ENCODE measurements around the gene CHRNA1.

The CHRNA1 gene

GRCh38 chr2:174764280-174765255, at the start of gene CHRNA1:
Gene CHRNA1 (minus strand): TSS chr2:174764472. CDS start chr2:174764394, 78 bp downstream.
- no peak for DNase-seq (ENCODE audit: low read depth)
- no peak for TF ChIP-seq CTCF (IDR thresholded peaks at IDR 0.05; ENCODE audit: low read depth, low read length, missing control alignments)
- no peak within 1 kb of the TSS for H3K4me3 ChIP-seq (ENCODE audit: low read depth, low read length)

DNA sequence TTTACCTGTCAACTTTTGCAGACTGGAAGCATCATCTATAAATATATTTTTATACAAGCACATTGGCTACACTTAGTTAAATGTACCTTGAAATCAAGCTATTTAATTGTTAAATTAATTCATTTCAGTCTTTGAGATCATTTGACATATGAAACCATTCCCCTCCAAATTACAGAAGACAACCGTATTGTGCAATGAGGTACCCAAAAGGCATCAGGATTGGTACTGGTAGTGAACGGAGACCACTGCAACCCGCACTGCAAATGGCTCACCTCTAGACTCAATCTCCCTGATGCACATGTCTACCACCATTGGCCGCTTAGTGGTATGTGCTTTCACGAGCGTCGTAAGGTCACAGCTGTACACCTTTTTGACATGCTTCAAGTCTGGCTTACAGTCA, 47.8 kb upstream of the CHRNA1 start:
- DNase-seq (ENCODE audit: low read depth) = no peak
- TF ChIP-seq CTCF (IDR thresholded peaks at IDR 0.05; ENCODE audit: low read depth, low read length, missing control alignments) = no peak
- no peak overlapping the region for H3K4me3 ChIP-seq (ENCODE audit: low read depth, low read length)

- no peak overlapping the region for H3K4me3 ChIP-seq (ENCODE audit: low read depth, low read length)
- no peak for TF ChIP-seq CTCF (IDR thresholded peaks at IDR 0.05; ENCODE audit: low read depth, low read length, missing control alignments)
- no peak for DNase-seq (ENCODE audit: low read depth)
These were observed 43.7 kb upstream of the CHRNA1 start for GRCh38 chr2:174807931-174808330.

DNA sequence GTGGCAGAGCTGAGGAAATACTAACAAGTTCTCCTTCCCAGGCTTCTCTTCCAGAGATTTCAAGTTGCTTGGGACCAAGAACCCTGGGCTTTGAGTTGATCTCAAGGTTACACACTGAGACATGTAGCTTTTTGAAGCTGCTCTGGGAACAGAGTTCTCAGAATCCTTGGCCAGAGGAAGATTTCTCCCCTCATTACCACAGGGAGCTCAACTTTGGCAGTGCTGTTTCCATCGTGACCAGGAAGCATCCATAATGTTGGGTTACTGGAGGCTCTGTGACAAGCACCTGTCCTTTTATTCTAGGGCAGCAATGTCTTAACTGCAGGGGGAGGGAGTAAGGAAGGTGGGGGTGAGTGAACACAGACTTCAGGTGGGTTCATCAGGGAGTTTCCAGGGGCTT, 41.5 kb upstream of the CHRNA1 start:
- no peak overlapping the region for H3K4me3 ChIP-seq (ENCODE audit: low read depth, low read length)
- TF ChIP-seq CTCF (IDR thresholded peaks at IDR 0.05; ENCODE audit: low read depth, low read length, missing control alignments) = no peak

GRCh38 chr2:174802459-174802858, 38.2 kb upstream of the CHRNA1 start:
- no peak overlapping the region for H3K4me3 ChIP-seq (ENCODE audit: low read depth, low read length)
- TF ChIP-seq CTCF (IDR thresholded peaks at IDR 0.05; ENCODE audit: low read depth, low read length, missing control alignments) = no peak
- no peak for DNase-seq (ENCODE audit: low read depth)

More for the DNA sequence above, 41.5 kb upstream of the CHRNA1 start:
- no peak for DNase-seq (ENCODE audit: low read depth)

GRCh38 chr2:174800436-174801205, 36.3 kb upstream of the CHRNA1 start:
- no peak for TF ChIP-seq CTCF (IDR thresholded peaks at IDR 0.05; ENCODE audit: low read depth, low read length, missing control alignments)
- DNase-seq (ENCODE audit: low read depth) = no peak
- no peak overlapping the region for H3K4me3 ChIP-seq (ENCODE audit: low read depth, low read length)
